ENCODE measurements around the gene PGK1. TPM values are rescaled to one million over a fixed set of nuclear protein-coding genes. Genes with fewer than 3 reads are reported as not detected.
A peak's percentile ranks its signal among the peaks of the same experiment; 100 is the strongest.
"Not testable (repeated sequence)": the region's sequence is repeated elsewhere in the genome, so short reads cannot be mapped to it uniquely, and the experiment has no call there.

The PGK1 gene
- 473 and 636 TPM in 2 replicates for total RNA-seq (2014; rRNA removed; shearing (Covaris generic))

DNA sequence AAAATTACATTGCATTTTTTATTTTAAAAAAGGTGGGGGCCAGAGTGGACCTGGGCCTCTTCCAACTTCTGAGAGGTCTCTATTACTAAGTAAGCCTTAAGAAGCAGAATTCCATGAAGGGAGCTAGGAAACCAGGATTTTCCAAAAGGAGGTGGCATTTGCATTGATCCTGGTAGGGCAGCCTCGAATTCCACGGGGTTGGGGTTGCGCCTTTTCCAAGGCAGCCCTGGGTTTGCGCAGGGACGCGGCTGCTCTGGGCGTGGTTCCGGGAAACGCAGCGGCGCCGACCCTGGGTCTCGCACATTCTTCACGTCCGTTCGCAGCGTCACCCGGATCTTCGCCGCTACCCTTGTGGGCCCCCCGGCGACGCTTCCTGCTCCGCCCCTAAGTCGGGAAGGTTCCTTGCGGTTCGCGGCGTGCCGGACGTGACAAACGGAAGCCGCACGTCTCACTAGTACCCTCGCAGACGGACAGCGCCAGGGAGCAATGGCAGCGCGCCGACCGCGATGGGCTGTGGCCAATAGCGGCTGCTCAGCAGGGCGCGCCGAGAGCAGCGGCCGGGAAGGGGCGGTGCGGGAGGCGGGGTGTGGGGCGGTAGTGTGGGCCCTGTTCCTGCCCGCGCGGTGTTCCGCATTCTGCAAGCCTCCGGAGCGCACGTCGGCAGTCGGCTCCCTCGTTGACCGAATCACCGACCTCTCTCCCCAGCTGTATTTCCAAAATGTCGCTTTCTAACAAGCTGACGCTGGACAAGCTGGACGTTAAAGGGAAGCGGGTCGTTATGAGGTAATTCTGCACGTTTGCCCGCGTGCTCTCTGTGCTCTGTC is at the start of gene PGK1:
TSS of gene PGK1 (plus strand) at position 626 of the 824 bp plus-strand sequence. CDS start at position 719, 93 bp downstream.
- peak; percentile 92 to 95 for DNase-seq (ENCODE audit: low read depth in 1 of 2, low spot score in 2 of 2)
- no peaks in the 10 kb centered on the region for H3K9me3 ChIP-seq (replicated peaks)
- peaks cover 23% of the 10 kb centered on the region for H3K36me3 ChIP-seq
- H3K27ac ChIP-seq, result peak within 1 kb of the TSS; percentile 87
- H3K4me1 ChIP-seq (replicated peaks), result peaks cover 14% of the 10 kb centered on the region
- peak within 1 kb of the TSS; percentile 84 for H3K4me3 ChIP-seq
- no peaks in the 10 kb centered on the region for H3K27me3 ChIP-seq (replicated peaks)

DNA sequence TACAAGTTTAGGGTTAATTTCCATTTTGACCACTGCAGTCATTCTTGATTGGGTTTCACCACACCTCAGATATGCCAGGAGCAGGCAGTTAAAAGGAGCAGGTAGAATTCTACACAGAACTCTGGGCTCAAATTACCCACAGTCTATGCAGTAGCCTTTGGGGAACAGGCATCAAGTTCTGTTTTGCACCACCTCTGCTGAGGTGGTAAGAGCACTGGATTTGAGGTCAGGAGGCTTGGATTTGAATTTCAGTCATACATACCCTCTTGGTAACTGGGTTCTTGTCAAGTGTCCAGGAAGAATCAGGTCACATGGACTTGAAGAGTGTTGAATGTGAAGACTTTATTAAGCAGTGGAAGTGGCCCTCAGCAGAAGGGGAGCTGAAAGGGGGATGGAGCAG is 40.4 kb upstream of the PGK1 start:
- Histone ChIP-seq H3K27me3 (replicated peaks) (no peaks in the 10 kb centered on the region), H3K36me3 (no peaks in the 10 kb centered on the region), H3K27ac (no peak overlapping the region), H3K4me1 (replicated peaks) (peaks cover 21% of the 10 kb centered on the region), H3K4me3 (no peak overlapping the region), H3K9me3 (replicated peaks) (peaks cover under 1% of the 10 kb centered on the region; the same call in 1 of the 2 replicates)
- DNase-seq (ENCODE audit: low read depth in 1 of 2, low spot score in 2 of 2), result no peak

DNA sequence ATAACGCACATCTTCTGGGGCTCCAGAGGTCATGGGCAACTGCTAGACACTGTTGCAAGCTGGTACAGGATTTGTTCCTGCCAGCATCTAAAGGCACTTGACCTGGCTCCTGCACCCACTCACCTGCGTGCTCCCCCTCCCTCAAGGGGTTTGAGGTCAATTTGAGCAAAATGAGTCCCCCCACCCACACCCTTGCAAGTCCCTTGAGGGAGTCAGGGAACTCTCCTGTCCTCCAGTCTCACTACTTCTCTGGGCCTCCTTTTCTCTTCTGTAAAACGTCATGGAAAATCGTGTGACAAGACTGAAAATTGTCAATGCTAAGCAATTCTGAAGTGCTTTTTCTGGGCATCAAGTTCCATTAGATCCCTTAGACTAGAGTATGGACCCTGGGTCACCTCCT is 39.9 kb upstream of the PGK1 start:
- Histone ChIP-seq H3K27me3 (replicated peaks) (no peaks in the 10 kb centered on the region), H3K4me1 (replicated peaks) (peaks cover 21% of the 10 kb centered on the region), H3K4me3 (no peak overlapping the region), H3K9me3 (replicated peaks) (peaks cover 2% of the 10 kb centered on the region; the same call in 1 of the 2 replicates), H3K27ac (no peak overlapping the region), H3K36me3 (no peaks in the 10 kb centered on the region)
- DNase-seq (ENCODE audit: low read depth in 1 of 2, low spot score in 2 of 2), result no peak

DNA sequence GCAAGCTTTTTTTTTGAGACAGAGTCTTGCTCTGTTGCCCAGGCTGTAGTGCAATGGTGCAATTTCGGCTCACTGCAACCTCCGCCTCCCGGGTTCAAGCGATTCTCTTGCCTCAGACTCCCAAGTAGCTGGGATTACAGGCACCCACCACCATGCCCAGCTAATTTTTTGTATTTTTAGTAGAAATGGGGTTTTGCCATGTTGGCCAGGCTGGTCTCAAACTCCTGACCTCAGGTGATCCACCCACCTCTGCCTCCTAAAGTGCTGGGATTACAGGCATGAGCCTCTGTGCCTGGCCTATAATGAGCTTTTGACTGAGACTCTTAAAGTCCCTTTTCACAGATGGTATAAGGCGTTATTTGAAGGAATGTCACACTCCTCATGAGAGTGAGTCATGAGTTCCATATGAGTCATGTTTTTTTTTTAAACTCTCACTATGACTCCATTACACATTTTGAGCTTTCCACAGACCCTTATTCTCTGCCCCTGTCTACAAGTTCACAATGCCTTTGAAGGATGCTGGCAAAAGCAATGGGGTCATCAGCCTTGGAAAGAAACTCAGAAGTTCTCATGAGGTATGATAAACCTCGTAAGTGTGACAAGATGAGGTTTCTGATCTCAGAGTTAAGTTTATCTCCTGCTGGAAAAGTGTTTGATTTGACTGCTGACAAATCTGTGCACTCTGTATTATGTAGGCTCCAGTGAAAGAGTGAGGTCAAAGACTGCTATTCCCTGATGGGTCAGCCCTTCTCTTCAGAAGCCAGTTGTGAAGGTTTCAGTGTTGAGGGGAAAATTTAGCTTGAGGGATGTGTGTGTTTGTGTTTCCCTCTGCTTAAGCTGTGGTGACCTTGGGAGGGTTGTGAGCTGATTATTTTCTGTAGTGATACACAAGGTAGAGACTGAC is 39.1 kb upstream of the PGK1 start:
- DNase-seq (ENCODE audit: low read depth in 1 of 2, low spot score in 2 of 2), result peak in 1 of 2 experiments; percentile 65
- Histone ChIP-seq H3K27ac (peak overlapping the region; percentile 68), H3K4me1 (replicated peaks) (peaks cover 21% of the 10 kb centered on the region)
- not testable (repeated sequence) for H3K4me3 ChIP-seq; H3K9me3 ChIP-seq (replicated peaks); H3K27me3 ChIP-seq (replicated peaks); H3K36me3 ChIP-seq

DNA sequence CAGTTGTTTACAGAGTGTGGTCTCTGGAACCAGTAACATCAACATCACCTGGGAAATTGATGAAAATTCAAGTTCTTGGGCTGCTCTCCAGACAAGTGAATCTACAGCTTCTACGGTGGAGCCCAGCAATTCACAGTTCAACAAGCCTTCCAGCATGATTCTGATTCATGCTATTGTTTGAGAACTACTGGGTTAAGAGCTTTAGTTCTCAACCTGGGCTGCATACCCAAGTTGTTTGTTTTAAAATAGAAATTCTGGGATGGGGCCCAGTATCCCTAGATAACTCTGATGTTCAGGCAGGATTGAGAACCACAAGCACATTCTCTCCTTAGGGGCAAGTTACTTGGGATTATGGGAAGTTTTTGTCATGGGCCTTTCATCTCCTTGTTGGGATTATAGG is 37.9 kb upstream of the PGK1 start:
- Histone ChIP-seq H3K27ac (peak overlapping the region; percentile 68), H3K27me3 (replicated peaks) (no peaks in the 10 kb centered on the region), H3K36me3 (no peaks in the 10 kb centered on the region), H3K4me1 (replicated peaks) (peaks cover 21% of the 10 kb centered on the region), H3K9me3 (replicated peaks) (peaks cover 2% of the 10 kb centered on the region; the same call in 1 of the 2 replicates), H3K4me3 (no peak overlapping the region)
- DNase-seq (ENCODE audit: low read depth in 1 of 2, low spot score in 2 of 2), result peak in 1 of 2 experiments; percentile 43

DNA sequence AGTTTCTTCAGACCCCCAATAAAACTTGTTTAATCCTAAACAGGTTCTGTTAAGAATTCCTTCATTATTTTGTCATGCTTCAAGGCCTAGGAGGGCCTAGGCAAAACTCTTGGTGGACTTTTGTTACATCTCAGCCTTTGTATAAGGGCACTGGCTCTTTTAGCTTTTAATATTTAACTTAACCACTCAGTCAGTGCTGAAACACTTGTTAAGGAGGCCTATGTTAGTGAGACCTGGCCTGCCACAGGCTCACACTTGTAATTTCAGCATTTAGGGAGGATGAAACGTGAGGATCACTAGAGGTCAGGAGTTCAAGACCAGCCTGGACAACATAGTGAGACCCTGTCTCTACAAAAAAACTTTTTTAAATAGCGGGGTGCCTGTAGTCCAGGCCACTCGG is 32.7 kb upstream of the PGK1 start:
- H3K9me3 ChIP-seq (replicated peaks), result peaks cover 2% of the 10 kb centered on the region; the same call in 1 of the 2 replicates
- DNase-seq (ENCODE audit: low read depth in 1 of 2, low spot score in 2 of 2), result no peak
- H3K27me3 ChIP-seq (replicated peaks), result no peaks in the 10 kb centered on the region
- no peak overlapping the region for H3K4me3 ChIP-seq
- H3K4me1 ChIP-seq (replicated peaks), result 0 out of 2 replicates have a peak, but pooled peaks cover 3% of the 10 kb centered on the region
- no peak overlapping the region for H3K27ac ChIP-seq
- no peaks in the 10 kb centered on the region for H3K36me3 ChIP-seq

DNA sequence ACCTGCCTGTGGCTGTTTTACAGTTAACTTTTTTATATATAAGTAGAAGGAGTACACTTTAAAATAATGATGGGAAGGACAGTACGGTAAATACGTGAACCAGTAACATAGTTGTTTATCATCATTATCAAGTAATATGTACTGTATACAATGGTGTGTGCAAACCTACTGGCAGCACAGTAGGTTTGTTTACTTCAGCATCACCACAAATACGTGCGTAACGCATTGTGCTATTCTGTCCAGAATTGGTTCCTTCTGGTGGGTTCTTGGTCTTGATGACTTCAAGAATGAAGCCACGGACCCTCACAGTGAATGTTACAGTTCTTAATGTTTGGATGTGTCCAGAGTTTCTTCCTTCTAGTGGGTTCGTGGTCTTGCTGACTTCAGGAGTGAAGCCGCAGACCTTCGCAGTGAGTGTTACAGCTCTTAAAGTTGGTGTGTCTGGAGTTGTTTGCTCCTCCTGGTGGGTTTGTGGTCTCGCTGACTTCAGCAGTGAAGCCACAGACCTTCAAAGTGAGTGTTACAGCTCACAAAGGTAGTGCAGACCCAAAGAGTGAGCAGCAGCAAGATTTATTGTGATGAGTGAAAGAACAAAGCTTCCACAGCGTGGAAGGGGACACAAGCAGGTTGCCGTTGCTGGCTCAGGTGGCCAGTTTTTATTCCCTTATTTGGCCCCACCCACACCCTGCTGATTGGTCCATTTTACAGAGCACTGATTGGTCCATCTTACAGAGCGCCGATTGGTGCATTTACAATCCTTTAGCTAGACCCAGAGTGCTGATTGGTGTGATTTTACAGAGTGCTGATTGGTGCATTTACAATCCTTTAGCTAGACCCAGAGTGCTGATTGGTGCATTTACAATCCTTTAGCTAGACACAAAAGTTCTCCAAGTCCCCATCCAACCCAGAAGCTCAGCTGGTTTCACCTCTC is 30.6 kb upstream of the PGK1 start:
- not testable (repeated sequence) for H3K9me3 ChIP-seq (replicated peaks); H3K27me3 ChIP-seq (replicated peaks); DNase-seq (ENCODE audit: low read depth in 1 of 2, low spot score in 2 of 2); H3K4me1 ChIP-seq (replicated peaks); H3K4me3 ChIP-seq; H3K27ac ChIP-seq; H3K36me3 ChIP-seq

DNA sequence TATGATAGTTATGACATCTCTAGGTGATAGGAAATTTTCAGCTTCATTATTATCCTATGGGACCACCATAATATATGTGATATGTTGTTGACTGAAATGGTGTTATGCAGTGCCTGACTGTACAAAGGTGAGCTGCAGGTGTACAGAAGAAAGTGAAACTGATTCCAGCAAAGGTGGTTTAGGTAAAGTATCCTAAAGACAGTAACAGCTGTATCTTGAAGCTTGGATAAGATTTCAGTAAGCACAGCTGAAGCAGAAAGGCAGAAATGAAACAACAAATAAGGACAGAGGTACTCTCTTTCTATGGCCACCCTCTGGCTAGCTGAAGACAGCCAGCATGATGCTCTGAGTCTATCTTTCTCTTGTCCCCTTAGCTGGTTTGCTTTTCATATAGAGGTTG is 30.0 kb upstream of the PGK1 start:
- no peak overlapping the region for H3K27ac ChIP-seq
- no peaks in the 10 kb centered on the region for H3K27me3 ChIP-seq (replicated peaks)

DNA sequence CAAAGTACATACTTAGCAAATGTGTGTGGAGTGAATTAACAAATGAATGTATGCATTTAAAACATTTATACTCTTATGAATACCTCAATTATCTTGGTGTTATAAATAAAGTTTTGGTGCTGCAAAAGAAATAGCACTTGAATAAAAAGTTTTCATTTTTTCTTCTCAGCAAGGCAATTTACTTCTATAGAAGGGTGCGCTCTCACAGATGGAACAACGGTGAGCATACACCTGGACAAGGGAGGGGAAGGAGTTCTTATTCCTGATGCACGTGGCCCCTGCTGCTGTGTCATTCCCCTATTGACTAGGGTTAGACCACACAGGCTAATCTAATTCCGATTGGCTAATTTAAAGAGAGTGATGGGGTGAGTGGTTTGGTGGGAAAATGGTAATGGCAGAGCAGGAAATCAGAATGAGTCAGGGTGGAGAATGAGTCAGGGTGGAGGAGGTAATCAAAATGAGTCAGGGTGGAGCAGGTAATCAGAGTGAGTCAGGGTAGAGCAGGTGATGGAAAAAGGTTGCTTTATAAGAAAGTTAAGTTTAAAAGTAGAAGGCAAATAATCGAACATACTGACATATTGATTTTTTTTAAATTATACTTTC is 28.2 kb upstream of the PGK1 start:
- H3K36me3 ChIP-seq, result no peaks in the 10 kb centered on the region
- H3K4me3 ChIP-seq, result no peak overlapping the region
- no peak overlapping the region for H3K27ac ChIP-seq
- H3K27me3 ChIP-seq (replicated peaks), result no peaks in the 10 kb centered on the region
- no peaks in the 10 kb centered on the region for H3K4me1 ChIP-seq (replicated peaks)
- no peaks in the 10 kb centered on the region for H3K9me3 ChIP-seq (replicated peaks)
- DNase-seq (ENCODE audit: low read depth in 1 of 2, low spot score in 2 of 2), result no peak

More for the DNA sequence above, 30.0 kb upstream of the PGK1 start:
- DNase-seq (ENCODE audit: low read depth in 1 of 2, low spot score in 2 of 2), result no peak
- H3K4me3 ChIP-seq, result no peak overlapping the region
- no peaks in the 10 kb centered on the region for H3K4me1 ChIP-seq (replicated peaks)
- H3K36me3 ChIP-seq, result no peaks in the 10 kb centered on the region
- H3K9me3 ChIP-seq (replicated peaks), result no peaks in the 10 kb centered on the region

DNA sequence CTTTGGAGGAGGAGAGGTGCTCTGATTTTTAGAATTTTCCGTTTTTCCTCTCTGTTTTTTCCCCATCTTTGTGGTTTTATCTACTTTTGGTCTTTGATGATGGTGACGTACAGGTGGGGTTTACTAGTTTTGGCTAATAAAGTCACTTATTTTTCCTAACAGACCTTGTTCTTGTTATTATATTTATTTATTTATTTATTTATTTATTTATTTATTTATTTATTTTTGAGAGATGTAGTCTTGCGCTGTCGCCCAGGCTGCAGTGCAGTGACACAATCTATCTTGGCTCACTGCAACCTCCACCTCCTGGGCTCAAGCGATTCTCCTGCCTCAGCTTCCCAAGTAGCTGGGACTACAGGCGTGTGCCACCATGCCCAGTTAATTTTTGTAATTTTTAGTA is 22.6 kb upstream of the PGK1 start:
- H3K36me3 ChIP-seq; H3K9me3 ChIP-seq (replicated peaks); H3K27ac ChIP-seq; H3K4me1 ChIP-seq (replicated peaks); DNase-seq (ENCODE audit: low read depth in 1 of 2, low spot score in 2 of 2); H3K27me3 ChIP-seq (replicated peaks); H3K4me3 ChIP-seq: not testable (repeated sequence)

DNA sequence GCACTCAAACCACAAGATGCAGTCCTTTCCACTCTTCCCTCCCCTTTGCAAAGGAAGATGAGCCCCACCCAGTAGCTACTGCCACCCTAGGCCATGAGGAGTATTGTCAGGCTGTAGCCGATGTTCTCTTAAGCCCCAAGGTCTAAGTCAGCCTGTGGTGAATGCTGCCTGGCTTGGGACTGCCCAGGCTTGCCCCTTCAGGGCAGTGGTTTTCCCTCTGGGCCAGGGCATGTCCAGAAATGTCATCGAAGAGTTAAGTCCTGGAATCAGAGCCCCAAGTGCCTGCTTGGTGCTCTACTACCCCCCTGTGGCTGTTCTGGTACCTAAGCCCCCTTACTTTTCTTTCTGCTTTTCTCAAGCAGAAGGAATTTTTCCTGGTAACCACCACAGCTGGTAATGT is 11.8 kb upstream of the PGK1 start:
- no peaks in the 10 kb centered on the region for H3K9me3 ChIP-seq (replicated peaks)
- H3K27me3 ChIP-seq (replicated peaks), result no peaks in the 10 kb centered on the region
- H3K4me1 ChIP-seq (replicated peaks), result no peaks in the 10 kb centered on the region
- no peak overlapping the region for H3K27ac ChIP-seq
- no peak overlapping the region for H3K4me3 ChIP-seq
- DNase-seq (ENCODE audit: low read depth in 1 of 2, low spot score in 2 of 2), result peak; percentile 25 to 46
- no peaks in the 10 kb centered on the region for H3K36me3 ChIP-seq

DNA sequence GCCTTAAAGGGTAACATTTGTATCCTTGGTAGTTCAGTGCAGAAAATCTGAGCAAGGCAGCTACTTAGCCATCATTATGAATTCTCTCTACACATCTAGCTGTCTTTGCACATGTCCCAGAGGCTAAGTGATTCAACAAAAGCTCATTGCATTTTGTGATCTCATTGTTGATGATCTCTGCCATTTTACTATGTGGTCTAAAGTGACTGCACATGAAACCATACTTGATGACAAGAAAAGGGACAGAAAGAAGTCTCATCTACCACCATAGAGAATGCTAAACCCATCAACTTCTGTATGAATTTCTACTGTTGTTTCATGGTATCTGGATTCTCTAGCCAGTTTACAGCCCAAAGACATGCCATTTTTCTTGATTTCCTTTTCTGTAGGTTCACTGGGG is 5.9 kb upstream of the PGK1 start:
- Histone ChIP-seq H3K27me3 (replicated peaks) (no peaks in the 10 kb centered on the region), H3K4me3 (no peak overlapping the region), H3K36me3 (no peaks in the 10 kb centered on the region), H3K27ac (no peak overlapping the region), H3K9me3 (replicated peaks) (no peaks in the 10 kb centered on the region), H3K4me1 (replicated peaks) (peaks cover under 1% of the 10 kb centered on the region)
- DNase-seq (ENCODE audit: low read depth in 1 of 2, low spot score in 2 of 2), result no peak

DNA sequence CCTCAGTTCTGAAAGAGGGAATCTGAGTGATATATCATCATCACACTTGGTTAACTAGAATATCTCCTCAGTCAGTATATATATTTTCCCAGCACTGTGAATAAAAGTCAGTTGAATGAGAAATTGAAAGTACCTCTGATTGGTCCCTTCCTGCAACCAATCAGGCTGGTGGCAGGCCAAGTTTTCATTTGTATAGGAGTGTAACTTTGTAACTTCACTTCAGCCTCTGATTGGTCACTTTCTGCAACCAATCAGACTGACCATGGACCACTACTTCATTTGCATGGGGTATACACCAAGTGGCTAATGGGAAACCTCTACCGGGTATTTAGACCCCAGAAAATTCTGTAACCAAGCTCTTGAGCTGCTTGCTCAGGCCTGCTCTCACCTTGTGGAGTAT is 2.0 kb upstream of the PGK1 start:
- no peak overlapping the region for H3K4me3 ChIP-seq
- H3K27me3 ChIP-seq (replicated peaks), result no peaks in the 10 kb centered on the region
- no peaks in the 10 kb centered on the region for H3K9me3 ChIP-seq (replicated peaks)
- H3K36me3 ChIP-seq, result peaks cover 22% of the 10 kb centered on the region
- no peak for DNase-seq (ENCODE audit: low read depth in 1 of 2, low spot score in 2 of 2)
- no peak overlapping the region for H3K27ac ChIP-seq
- peaks cover 14% of the 10 kb centered on the region for H3K4me1 ChIP-seq (replicated peaks)

All from SJSA1 (cell line).